NCI-H128 (cell line): ENCODE results near the gene PHC2.

Source experiments
- DNase-seq: peaks from one replicate; lab custom pipeline; 2025; ENCODE audit not compliant: unreplicated experiment; lab: John Stamatoyannopoulos, UW

PHC2 gene

GRCh38 chr1:33426916-33427315, 4.0 kb downstream of the PHC2 start:
- DNase-seq, result no peak

- no peak for DNase-seq
These were observed 5.0 kb downstream of the PHC2 start for GRCh38 chr1:33425900-33426299.

GRCh38 chr1:33424610-33425009, 6.3 kb downstream of the PHC2 start:
- DNase-seq, result no peak

- no peak for DNase-seq
These were observed 6.7 kb downstream of the PHC2 start for GRCh38 chr1:33424205-33424604.

GRCh38 chr1:33420870-33421775, 9.8 kb downstream of the PHC2 start:
- no peak for DNase-seq

GRCh38 chr1:33418811-33419210, 12.1 kb downstream of the PHC2 start:
- DNase-seq, result no peak

GRCh38 chr1:33414879-33415278, 16.0 kb downstream of the PHC2 start:
- DNase-seq, result no peak

- no peak for DNase-seq
These were observed 20.7 kb downstream of the PHC2 start for GRCh38 chr1:33410091-33410701.

GRCh38 chr1:33408093-33408436, 22.8 kb downstream of the PHC2 start:
- no peak for DNase-seq

- no peak for DNase-seq
These were observed 23.4 kb downstream of the PHC2 start for GRCh38 chr1:33407352-33408092.

- no peak for DNase-seq
These were observed 28.7 kb downstream of the PHC2 start for GRCh38 chr1:33402206-33402605.

GRCh38 chr1:33401471-33401870, 29.4 kb downstream of the PHC2 start:
- no peak for DNase-seq

- no peak for DNase-seq
These were observed 30.6 kb downstream of the PHC2 start for GRCh38 chr1:33400153-33400911.

- no peak for DNase-seq
These were observed 31.5 kb downstream of the PHC2 start for GRCh38 chr1:33399375-33399774.

- DNase-seq, result no peak
These were observed 32.9 kb downstream of the PHC2 start for GRCh38 chr1:33397994-33398393.

GRCh38 chr1:33397125-33397506, 33.8 kb downstream of the PHC2 start:
- no peak for DNase-seq

GRCh38 chr1:33396188-33397124, 34.4 kb downstream of the PHC2 start:
- DNase-seq, result no peak

- DNase-seq, result no peak
These were observed 36.1 kb downstream of the PHC2 start for GRCh38 chr1:33394770-33395169.

- no peak for DNase-seq
These were observed 36.9 kb downstream of the PHC2 start for GRCh38 chr1:33393991-33394390.

- DNase-seq, result no peak
These were observed 37.4 kb downstream of the PHC2 start for GRCh38 chr1:33393524-33393923.
